HepG2 (cell line): Measurements from ENCODE around the gene ACSL1. TPM values are rescaled to one million over a fixed set of nuclear protein-coding genes. Genes with fewer than 3 reads are reported as not detected.

ENCODE experiments used
- CEBPB ChIP-seq: IDR thresholded peaks from 2 replicates; pipeline ENCODE4 v1.6.1; 2011; ENCODE audit warnings: low read depth, low read length, improper control_type of control experiment, borderline replicate concordance
- EHMT2 ChIP-seq: fragments of 200-600 bp; sonication (generic); IDR thresholded peaks from 2 replicates; pipeline ENCODE4 v1.7.0; 2017; ENCODE audit warnings: antibody characterized with exemption, low read depth, low read length, borderline replicate concordance
- HHEX ChIP-seq: IDR thresholded peaks from 2 replicates; pipeline ENCODE4 v1.6.1; 2016; ENCODE audit warnings: control low read depth
- HNF4A ChIP-seq: sonication (generic); formaldehyde crosslinking; IDR thresholded peaks from 2 replicates; pipeline ENCODE4 v1.4.0; 2020; ENCODE audit warnings: missing genetic modification reagents
- KAT7 ChIP-seq: IDR thresholded peaks from 2 replicates; pipeline ENCODE4 v1.6.1; 2018; ENCODE audit warnings: borderline replicate concordance, missing compliant biosample characterization
- KLF13 ChIP-seq: sonication (generic); formaldehyde crosslinking; IDR thresholded peaks from 2 replicates; pipeline ENCODE4 v1.4.0; 2020; ENCODE audit warnings: mild to moderate bottlenecking, missing genetic modification reagents
- NR2C2 ChIP-seq: sonication (generic); formaldehyde crosslinking; IDR thresholded peaks from 2 replicates; pipeline ENCODE4 v1.4.0; 2020; ENCODE audit warnings: missing genetic modification reagents, mild to moderate bottlenecking, moderate library complexity, borderline replicate concordance
- PITX1 ChIP-seq: sonication (generic); formaldehyde crosslinking; IDR thresholded peaks from 2 replicates; pipeline ENCODE4 v1.5.1; 2020; ENCODE audit warnings: mild to moderate bottlenecking, missing genetic modification reagents
- PPARG ChIP-seq: conservative IDR thresholded peaks from 2 replicates; pipeline ENCODE4 v1.6.1; 2016; ENCODE audit warnings: missing biosample characterization, missing genetic modification reagents
- RXRA ChIP-seq: sonication (generic); formaldehyde crosslinking; IDR thresholded peaks from 2 replicates; pipeline ENCODE4 v1.5.1; 2020; ENCODE audit warnings: missing genetic modification reagents
- RXRB ChIP-seq: IDR thresholded peaks from 2 replicates; pipeline ENCODE4 v1.6.1; 2016; ENCODE audit warnings: borderline replicate concordance, missing genetic modification reagents, missing compliant biosample characterization
- ZNF501 ChIP-seq: sonication (generic); formaldehyde crosslinking; IDR thresholded peaks from 2 replicates; pipeline ENCODE4 v1.5.1; 2020; ENCODE audit warnings: mild to moderate bottlenecking, moderate library complexity, missing genetic modification reagents
- ZNF678 ChIP-seq: sonication (generic); formaldehyde crosslinking; IDR thresholded peaks from 2 replicates; pipeline ENCODE4 v1.4.0; 2020; ENCODE audit warnings: mild to moderate bottlenecking, missing genetic modification reagents
- polyA plus RNA-seq, 8 experiments: library from polyadenylated mRNA; depleted of rRNA in 3 of 8; stranded (reverse) in 7 of 8; unstranded in 1 of 8; fragments of >200 nt; fragmentation: Illumina TruSeq in 4 of 8; extraction: Trizol in 4 of 8; gene quantifications; 2 replicates each; pipeline versions ENCODE4 v1.2.1 to v1.2.3, GENCODE V29; 2011 to 2016; ENCODE audit warnings: low read depth in 4 of 8, missing spikeins in 1 of 8, mixed read lengths in 1 of 8; ENCODE audit not compliant: insufficient read depth in 1 of 8
- total RNA-seq, 5 experiments: library from RNA; depleted of rRNA; stranded (reverse); fragments of >200 nt; fragmentation: Illumina TruSeq; extraction: Trizol; gene quantifications; 2 replicates each; pipeline ENCODE4 v1.2.3, GENCODE V29; 2016; ENCODE audit warnings: low read depth in 1 of 5
- TF ChIP-seq, protein P1 (sequence below): sonication (generic); formaldehyde crosslinking; IDR thresholded peaks from 2 replicates; pipeline ENCODE4 v1.9.0; 2022; ENCODE audit warnings: low read depth, missing genetic modification reagents
- TF ChIP-seq, protein P2 (sequence below): sonication (generic); formaldehyde crosslinking; IDR thresholded peaks from 2 replicates; pipeline ENCODE4 v1.5.1; 2020; ENCODE audit warnings: mild to moderate bottlenecking, missing genetic modification reagents, moderate library complexity
- TF ChIP-seq, protein P3 (sequence below): sonication (generic); formaldehyde crosslinking; IDR thresholded peaks from 2 replicates; pipeline ENCODE4 v1.9.0; 2021; ENCODE audit warnings: mild to moderate bottlenecking, missing genetic modification reagents
- TF ChIP-seq, protein P4 (sequence below): sonication (generic); formaldehyde crosslinking; IDR thresholded peaks from 2 replicates; pipeline ENCODE4 v1.8.1; 2023; ENCODE audit warnings: missing genetic modification reagents, mild to moderate bottlenecking, borderline replicate concordance

Gene ACSL1
- total and polyA plus RNA-seq, 2 of the 13 experiments (the other 11 are each of a cell fraction or from before 2014, with no cell fraction given): 10.0 to 29.8 TPM

DNA sequence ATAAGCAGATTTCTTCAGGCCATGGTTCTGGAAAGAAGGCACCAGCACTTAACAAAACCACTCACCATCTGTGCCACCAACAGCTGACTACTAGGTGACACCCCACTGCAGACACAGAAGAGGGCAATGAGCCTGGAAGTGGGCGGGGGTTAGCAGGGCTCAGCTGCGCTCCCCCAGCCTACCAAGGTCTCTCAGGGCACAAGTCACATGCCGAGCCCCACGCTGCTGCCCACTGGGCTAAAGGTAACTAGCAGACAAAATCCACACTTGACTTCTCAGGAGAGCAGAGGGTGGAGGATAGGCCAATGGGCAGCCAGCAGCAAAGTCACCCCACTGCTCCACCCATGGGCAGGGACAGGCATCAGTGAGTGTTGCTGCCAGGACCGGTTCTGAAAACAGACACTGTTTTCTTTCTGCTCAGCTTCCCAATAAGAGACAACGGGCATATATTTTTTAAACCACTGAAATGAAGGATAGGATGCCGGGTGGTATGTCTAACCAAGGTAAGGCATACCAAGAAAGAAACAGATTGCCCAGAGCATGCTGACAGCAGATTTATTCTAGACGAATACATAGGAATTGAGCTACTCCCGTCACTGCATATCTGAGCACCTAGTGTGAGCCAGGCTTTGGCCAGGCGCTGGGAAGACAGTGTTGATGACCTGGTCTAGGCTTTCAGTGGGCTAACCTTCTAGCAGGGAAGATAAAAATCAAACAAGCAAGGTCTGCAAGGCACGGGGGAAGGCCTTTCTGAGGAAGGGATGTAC is 20.1 kb downstream of the ACSL1 start (continued):
- TF ChIP-seq, protein P1, sequence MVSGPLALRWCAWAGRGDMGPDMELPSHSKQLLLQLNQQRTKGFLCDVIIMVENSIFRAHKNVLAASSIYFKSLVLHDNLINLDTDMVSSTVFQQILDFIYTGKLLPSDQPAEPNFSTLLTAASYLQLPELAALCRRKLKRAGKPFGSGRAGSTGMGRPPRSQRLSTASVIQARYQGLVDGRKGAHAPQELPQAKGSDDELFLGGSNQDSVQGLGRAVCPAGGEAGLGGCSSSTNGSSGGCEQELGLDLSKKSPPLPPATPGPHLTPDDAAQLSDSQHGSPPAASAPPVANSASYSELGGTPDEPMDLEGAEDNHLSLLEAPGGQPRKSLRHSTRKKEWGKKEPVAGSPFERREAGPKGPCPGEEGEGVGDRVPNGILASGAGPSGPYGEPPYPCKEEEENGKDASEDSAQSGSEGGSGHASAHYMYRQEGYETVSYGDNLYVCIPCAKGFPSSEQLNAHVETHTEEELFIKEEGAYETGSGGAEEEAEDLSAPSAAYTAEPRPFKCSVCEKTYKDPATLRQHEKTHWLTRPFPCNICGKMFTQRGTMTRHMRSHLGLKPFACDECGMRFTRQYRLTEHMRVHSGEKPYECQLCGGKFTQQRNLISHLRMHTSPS: peak; percentile 53; the same call in 1 of the 2 replicates
- TF ChIP-seq EHMT2 (no peak), KAT7 (CRISPR knock-in tag) (no peak), HNF4A (CRISPR knock-in tag) (no peak), NR2C2 (no peak), HHEX (CRISPR knock-in tag) (no peak), RXRA (CRISPR knock-in tag) (peak; percentile 28; the same call in 1 of the 2 replicates), CEBPB (no peak), PPARG (CRISPR knock-in tag) (peak; percentile 76), RXRB (CRISPR knock-in tag) (0 out of 2 replicates have a peak, but pooled peaks have one; percentile 62), ZNF678 (no peak), ZNF501 (no peak), KLF13 (CRISPR knock-in tag) (no peak), PITX1 (CRISPR knock-in tag) (no peak)
- TF ChIP-seq, protein P2, sequence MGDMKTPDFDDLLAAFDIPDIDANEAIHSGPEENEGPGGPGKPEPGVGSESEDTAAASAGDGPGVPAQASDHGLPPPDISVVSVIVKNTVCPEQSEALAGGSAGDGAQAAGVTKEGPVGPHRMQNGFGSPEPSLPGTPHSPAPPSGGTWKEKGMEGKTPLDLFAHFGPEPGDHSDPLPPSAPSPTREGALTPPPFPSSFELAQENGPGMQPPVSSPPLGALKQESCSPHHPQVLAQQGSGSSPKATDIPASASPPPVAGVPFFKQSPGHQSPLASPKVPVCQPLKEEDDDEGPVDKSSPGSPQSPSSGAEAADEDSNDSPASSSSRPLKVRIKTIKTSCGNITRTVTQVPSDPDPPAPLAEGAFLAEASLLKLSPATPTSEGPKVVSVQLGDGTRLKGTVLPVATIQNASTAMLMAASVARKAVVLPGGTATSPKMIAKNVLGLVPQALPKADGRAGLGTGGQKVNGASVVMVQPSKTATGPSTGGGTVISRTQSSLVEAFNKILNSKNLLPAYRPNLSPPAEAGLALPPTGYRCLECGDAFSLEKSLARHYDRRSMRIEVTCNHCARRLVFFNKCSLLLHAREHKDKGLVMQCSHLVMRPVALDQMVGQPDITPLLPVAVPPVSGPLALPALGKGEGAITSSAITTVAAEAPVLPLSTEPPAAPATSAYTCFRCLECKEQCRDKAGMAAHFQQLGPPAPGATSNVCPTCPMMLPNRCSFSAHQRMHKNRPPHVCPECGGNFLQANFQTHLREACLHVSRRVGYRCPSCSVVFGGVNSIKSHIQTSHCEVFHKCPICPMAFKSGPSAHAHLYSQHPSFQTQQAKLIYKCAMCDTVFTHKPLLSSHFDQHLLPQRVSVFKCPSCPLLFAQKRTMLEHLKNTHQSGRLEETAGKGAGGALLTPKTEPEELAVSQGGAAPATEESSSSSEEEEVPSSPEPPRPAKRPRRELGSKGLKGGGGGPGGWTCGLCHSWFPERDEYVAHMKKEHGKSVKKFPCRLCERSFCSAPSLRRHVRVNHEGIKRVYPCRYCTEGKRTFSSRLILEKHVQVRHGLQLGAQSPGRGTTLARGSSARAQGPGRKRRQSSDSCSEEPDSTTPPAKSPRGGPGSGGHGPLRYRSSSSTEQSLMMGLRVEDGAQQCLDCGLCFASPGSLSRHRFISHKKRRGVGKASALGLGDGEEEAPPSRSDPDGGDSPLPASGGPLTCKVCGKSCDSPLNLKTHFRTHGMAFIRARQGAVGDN (CRISPR knock-in tag): peak; percentile 50
- TF ChIP-seq, protein P3, sequence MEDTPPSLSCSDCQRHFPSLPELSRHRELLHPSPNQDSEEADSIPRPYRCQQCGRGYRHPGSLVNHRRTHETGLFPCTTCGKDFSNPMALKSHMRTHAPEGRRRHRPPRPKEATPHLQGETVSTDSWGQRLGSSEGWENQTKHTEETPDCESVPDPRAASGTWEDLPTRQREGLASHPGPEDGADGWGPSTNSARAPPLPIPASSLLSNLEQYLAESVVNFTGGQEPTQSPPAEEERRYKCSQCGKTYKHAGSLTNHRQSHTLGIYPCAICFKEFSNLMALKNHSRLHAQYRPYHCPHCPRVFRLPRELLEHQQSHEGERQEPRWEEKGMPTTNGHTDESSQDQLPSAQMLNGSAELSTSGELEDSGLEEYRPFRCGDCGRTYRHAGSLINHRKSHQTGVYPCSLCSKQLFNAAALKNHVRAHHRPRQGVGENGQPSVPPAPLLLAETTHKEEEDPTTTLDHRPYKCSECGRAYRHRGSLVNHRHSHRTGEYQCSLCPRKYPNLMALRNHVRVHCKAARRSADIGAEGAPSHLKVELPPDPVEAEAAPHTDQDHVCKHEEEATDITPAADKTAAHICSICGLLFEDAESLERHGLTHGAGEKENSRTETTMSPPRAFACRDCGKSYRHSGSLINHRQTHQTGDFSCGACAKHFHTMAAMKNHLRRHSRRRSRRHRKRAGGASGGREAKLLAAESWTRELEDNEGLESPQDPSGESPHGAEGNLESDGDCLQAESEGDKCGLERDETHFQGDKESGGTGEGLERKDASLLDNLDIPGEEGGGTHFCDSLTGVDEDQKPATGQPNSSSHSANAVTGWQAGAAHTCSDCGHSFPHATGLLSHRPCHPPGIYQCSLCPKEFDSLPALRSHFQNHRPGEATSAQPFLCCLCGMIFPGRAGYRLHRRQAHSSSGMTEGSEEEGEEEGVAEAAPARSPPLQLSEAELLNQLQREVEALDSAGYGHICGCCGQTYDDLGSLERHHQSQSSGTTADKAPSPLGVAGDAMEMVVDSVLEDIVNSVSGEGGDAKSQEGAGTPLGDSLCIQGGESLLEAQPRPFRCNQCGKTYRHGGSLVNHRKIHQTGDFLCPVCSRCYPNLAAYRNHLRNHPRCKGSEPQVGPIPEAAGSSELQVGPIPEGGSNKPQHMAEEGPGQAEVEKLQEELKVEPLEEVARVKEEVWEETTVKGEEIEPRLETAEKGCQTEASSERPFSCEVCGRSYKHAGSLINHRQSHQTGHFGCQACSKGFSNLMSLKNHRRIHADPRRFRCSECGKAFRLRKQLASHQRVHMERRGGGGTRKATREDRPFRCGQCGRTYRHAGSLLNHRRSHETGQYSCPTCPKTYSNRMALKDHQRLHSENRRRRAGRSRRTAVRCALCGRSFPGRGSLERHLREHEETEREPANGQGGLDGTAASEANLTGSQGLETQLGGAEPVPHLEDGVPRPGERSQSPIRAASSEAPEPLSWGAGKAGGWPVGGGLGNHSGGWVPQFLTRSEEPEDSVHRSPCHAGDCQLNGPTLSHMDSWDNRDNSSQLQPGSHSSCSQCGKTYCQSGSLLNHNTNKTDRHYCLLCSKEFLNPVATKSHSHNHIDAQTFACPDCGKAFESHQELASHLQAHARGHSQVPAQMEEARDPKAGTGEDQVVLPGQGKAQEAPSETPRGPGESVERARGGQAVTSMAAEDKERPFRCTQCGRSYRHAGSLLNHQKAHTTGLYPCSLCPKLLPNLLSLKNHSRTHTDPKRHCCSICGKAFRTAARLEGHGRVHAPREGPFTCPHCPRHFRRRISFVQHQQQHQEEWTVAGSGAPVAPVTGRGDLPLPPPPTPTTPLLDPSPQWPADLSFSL (CRISPR knock-in tag): 0 out of 2 replicates have a peak, but pooled peaks have one; percentile 25
- TF ChIP-seq, protein P4, sequence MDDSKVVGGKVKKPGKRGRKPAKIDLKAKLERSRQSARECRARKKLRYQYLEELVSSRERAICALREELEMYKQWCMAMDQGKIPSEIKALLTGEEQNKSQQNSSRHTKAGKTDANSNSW (CRISPR knock-in tag): no peak
